Cardiac muscle cell (in vitro differentiated cells and primary cell): ENCODE results near the gene CT47A1. TPM values are rescaled to one million over a fixed set of nuclear protein-coding genes. Genes with fewer than 3 reads are reported as not detected.
"Not testable (repeated sequence)": the region's sequence is repeated elsewhere in the genome, so short reads cannot be mapped to it uniquely, and the experiment has no call there.

Source experiments
- DNase-seq, 2 donors: peaks; one replicate each; pipeline versions ENCODE4 v3.0.0 to v3.0.0-alpha.2; 2010 to 2017; ENCODE audit warnings: low read depth in 1 of 2, low spot score in 1 of 2
- H3K27ac ChIP-seq: fragments of 200-600 bp; sonication (generic); 2 replicates; pipeline ENCODE4 v1.5.1; 2016
- H3K27me3 ChIP-seq: fragments of 200-600 bp; sonication (generic); 2 replicates; pipeline ENCODE4 v1.6.0; 2016; ENCODE audit warnings: control low read depth
- H3K36me3 ChIP-seq: fragments of 200-600 bp; sonication (generic); 2 replicates; pipeline ENCODE4 v1.5.1; 2016; ENCODE audit warnings: control low read depth
- H3K4me1 ChIP-seq: fragments of 200-600 bp; sonication (generic); 2 replicates; pipeline ENCODE4 v1.8.1; 2017; ENCODE audit warnings: low read depth, mild to moderate bottlenecking, mixed run types
- H3K4me3 ChIP-seq: fragments of 200-600 bp; sonication (generic); 2 replicates; pipeline ENCODE4 v1.5.1; 2016; ENCODE audit warnings: mild to moderate bottlenecking
- H3K9me3 ChIP-seq: fragments of 200-600 bp; sonication (generic); 2 replicates; pipeline ENCODE4 v1.5.1; 2017; ENCODE audit warnings: low read depth, mild to moderate bottlenecking, control low read depth
- polyA plus RNA-seq: library from polyadenylated mRNA; unstranded; fragments of >200 nt; fragmentation: Nextera tagmentation; extraction: Ambion mirVana; gene quantifications from 2 replicates; pipeline ENCODE4 v1.2.1, GENCODE V29; 2016
- total RNA-seq: library from RNA; depleted of rRNA; stranded (reverse); fragments of >200 nt; gene quantifications from 2 replicates; pipeline ENCODE4 v1.2.3, GENCODE V29; 2016
- TF ChIP-seq, protein P1 (sequence below): IDR thresholded peaks from 2 replicates; pipeline ENCODE4 v1.5.1; 2012; ENCODE audit warnings: low read depth, mild to moderate bottlenecking, low read length

CT47A1 gene
- total RNA-seq (not detected in 2 replicates), polyA plus RNA-seq (not detected in 2 replicates)

- H3K9me3 ChIP-seq, H3K36me3 ChIP-seq, H3K27ac ChIP-seq, H3K27me3 ChIP-seq, H3K4me1 ChIP-seq, DNase-seq, H3K4me3 ChIP-seq: not testable (repeated sequence)
Measured at GRCh38 chrX:120985660-120986059, at the start of gene CT47A1. TSS of gene CT47A1 (minus strand) at chrX:120985760. CDS start at chrX:120985529, 231 bp downstream.

DNA sequence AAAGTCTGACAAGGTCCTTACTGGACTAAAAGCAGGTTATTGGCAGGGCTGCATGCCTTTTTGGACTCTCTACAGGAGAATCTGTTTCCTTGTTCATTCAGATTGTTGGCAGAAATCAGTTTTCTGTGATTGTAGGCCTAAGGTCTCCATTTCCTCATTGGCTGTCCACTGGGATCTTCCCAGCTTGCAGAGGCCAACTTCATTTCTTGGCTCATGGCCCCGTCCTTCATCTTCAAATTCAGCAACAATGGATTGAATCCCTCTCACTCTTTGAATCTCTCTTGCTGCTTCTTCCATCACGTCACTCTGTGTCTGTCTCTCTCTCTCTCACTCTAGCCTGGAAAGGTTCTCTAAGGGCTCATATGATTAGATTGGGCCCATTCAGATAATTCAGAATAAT lies 47.0 kb upstream of the CT47A1 start:
- Histone ChIP-seq H3K4me1 (no peaks in the 10 kb centered on the region), H3K27ac (no peak overlapping the region), H3K4me3 (no peak overlapping the region), H3K27me3 (no peaks in the 10 kb centered on the region), H3K36me3 (no peaks in the 10 kb centered on the region), H3K9me3 (no peaks in the 10 kb centered on the region)
- DNase-seq, result no peak
- TF ChIP-seq, protein P1, sequence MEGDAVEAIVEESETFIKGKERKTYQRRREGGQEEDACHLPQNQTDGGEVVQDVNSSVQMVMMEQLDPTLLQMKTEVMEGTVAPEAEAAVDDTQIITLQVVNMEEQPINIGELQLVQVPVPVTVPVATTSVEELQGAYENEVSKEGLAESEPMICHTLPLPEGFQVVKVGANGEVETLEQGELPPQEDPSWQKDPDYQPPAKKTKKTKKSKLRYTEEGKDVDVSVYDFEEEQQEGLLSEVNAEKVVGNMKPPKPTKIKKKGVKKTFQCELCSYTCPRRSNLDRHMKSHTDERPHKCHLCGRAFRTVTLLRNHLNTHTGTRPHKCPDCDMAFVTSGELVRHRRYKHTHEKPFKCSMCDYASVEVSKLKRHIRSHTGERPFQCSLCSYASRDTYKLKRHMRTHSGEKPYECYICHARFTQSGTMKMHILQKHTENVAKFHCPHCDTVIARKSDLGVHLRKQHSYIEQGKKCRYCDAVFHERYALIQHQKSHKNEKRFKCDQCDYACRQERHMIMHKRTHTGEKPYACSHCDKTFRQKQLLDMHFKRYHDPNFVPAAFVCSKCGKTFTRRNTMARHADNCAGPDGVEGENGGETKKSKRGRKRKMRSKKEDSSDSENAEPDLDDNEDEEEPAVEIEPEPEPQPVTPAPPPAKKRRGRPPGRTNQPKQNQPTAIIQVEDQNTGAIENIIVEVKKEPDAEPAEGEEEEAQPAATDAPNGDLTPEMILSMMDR, result no peak

GRCh38 chrX:121030083-121030482 lies 44.5 kb upstream of the CT47A1 start:
- no peaks in the 10 kb centered on the region for H3K36me3 ChIP-seq
- no peak for DNase-seq
- no peak overlapping the region for H3K27ac ChIP-seq
- TF ChIP-seq, protein P1, result no peak
- no peak overlapping the region for H3K4me3 ChIP-seq
- no peaks in the 10 kb centered on the region for H3K9me3 ChIP-seq
- H3K4me1 ChIP-seq, result no peaks in the 10 kb centered on the region
- H3K27me3 ChIP-seq, result no peaks in the 10 kb centered on the region

DNA sequence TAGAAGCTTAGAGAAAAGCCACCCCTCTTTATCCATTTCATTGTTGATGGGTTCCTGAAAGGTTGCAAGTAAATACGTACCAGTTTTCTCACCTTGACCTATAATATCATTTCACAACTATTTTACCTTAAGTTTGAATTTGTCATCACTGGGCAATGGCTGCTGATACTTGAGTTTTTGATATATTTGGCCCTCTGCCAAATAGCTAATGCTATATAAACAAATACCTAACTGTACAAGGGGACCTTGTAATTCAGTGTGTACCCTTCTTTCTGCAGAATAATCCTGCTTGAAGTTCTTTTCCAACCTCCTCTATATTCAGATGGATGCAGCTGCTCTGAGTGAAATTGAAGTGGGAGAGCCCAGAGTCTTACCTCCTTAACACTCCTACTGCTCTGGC lies 42.9 kb upstream of the CT47A1 start:
- H3K36me3 ChIP-seq, result no peaks in the 10 kb centered on the region
- DNase-seq, result no peak
- no peaks in the 10 kb centered on the region for H3K4me1 ChIP-seq
- no peaks in the 10 kb centered on the region for H3K27me3 ChIP-seq
- no peak overlapping the region for H3K27ac ChIP-seq
- no peaks in the 10 kb centered on the region for H3K9me3 ChIP-seq
- H3K4me3 ChIP-seq, result no peak overlapping the region
- TF ChIP-seq, protein P1, result no peak

GRCh38 chrX:121014826-121015225 lies 29.3 kb upstream of the CT47A1 start:
- Histone ChIP-seq H3K27ac (no peak overlapping the region), H3K4me1 (no peaks in the 10 kb centered on the region), H3K36me3 (no peaks in the 10 kb centered on the region), H3K4me3 (no peak overlapping the region), H3K27me3 (no peaks in the 10 kb centered on the region), H3K9me3 (peaks cover 4% of the 10 kb centered on the region)
- DNase-seq, result no peak
- TF ChIP-seq, protein P1, result no peak

DNA sequence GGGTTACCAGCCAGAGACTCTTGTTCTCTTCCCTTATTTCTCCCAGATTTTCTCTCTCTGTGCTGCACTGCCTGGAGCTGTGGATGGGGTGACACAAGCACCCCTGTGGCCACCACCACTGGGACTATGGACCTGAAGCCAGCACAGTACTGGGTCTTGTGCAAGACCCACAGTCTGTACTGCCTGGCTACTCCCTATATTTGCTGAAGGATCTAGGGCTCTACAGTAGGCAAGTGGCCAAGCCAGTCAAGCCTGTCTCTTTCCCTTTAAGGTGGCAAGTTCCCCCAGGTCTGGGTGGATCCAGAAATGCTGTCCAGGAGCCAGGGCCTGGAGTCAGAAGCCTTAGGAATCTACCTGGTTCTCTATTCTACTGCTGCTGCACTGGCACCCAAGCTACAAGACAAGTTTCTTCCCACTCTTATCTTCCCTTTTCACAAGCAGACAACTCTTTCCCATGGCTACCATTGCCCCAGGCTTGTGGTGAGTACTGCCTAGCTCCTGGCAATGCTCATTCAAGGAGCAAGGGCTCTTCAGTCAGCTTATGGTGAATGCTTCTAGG lies 28.4 kb upstream of the CT47A1 start:
- no peaks in the 10 kb centered on the region for H3K4me1 ChIP-seq
- TF ChIP-seq, protein P1, result no peak
- H3K27ac ChIP-seq, result no peak overlapping the region
- H3K36me3 ChIP-seq, result no peaks in the 10 kb centered on the region
- H3K27me3 ChIP-seq, result no peaks in the 10 kb centered on the region
- no peaks in the 10 kb centered on the region for H3K9me3 ChIP-seq
- no peak overlapping the region for H3K4me3 ChIP-seq
- DNase-seq, result no peak
